ENCODE results near the gene YTHDF1.

Gene YTHDF1

GRCh38 chr20:63156221-63156671 is 59.7 kb downstream of the YTHDF1 start:
- no peak for DNase-seq (ENCODE audit: low read depth in 2 of 2)

- DNase-seq (ENCODE audit: low read depth in 2 of 2): no peak
These were observed 60.4 kb downstream of the YTHDF1 start for GRCh38 chr20:63155266-63156165.

- no peak for DNase-seq (ENCODE audit: low read depth in 2 of 2)
These were observed 61.5 kb downstream of the YTHDF1 start for GRCh38 chr20:63154395-63154794.

- no peak for DNase-seq (ENCODE audit: low read depth in 2 of 2)
These were observed 62.4 kb downstream of the YTHDF1 start for GRCh38 chr20:63153254-63154221.

GRCh38 chr20:63152322-63153253 is 63.3 kb downstream of the YTHDF1 start:
- no peak for DNase-seq (ENCODE audit: low read depth in 2 of 2)

- no peak for DNase-seq (ENCODE audit: low read depth in 2 of 2)
These were observed 64.2 kb downstream of the YTHDF1 start for GRCh38 chr20:63151554-63152321.

- DNase-seq (ENCODE audit: low read depth in 2 of 2): no peak
These were observed 64.9 kb downstream of the YTHDF1 start for GRCh38 chr20:63150911-63151531.

- no peak for DNase-seq (ENCODE audit: low read depth in 2 of 2)
These were observed 65.5 kb downstream of the YTHDF1 start for GRCh38 chr20:63150391-63150898.

GRCh38 chr20:63149531-63150192 is 66.3 kb downstream of the YTHDF1 start:
- DNase-seq (ENCODE audit: low read depth in 2 of 2): no peak

- no peak for DNase-seq (ENCODE audit: low read depth in 2 of 2)
These were observed 67.2 kb downstream of the YTHDF1 start for GRCh38 chr20:63148696-63149095.

GRCh38 chr20:63147532-63147931 is 68.4 kb downstream of the YTHDF1 start:
- DNase-seq (ENCODE audit: low read depth in 2 of 2): no peak

Data from stimulated activated CD8-positive, alpha-beta memory T cell treated with anti-CD3 and anti-CD28 coated beads, Interleukin-2, amount 100 ng/mL, for 48 hours (primary cell).